ENCODE measurements around the gene CTCFL.

CTCFL gene

GRCh38 chr20:57467742-57468141, 57.2 kb downstream of the CTCFL start:
- DNase-seq = peak in 4 of 51 donors; percentile 15 to 23 (median 16)

DNA sequence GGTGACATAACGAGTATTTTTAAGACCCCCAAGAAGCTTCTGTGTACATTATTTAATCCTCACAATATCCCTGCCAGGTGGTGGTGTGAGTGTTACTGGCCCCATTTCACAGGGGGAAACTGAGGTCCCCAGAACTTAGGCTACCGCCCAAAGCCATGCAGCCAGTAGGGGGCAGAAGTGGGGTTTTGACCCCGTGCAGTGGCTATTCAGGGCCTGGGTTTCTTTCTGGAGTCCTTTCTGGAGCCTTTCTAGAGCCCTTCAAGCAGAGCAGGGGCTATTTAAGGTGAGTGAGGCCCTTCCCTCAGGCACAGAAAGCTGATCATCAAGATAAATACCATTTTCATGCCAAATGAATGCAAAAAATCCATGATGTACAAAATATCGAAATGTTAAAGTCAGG, 59.0 kb downstream of the CTCFL start:
- DNase-seq = no peak

DNA sequence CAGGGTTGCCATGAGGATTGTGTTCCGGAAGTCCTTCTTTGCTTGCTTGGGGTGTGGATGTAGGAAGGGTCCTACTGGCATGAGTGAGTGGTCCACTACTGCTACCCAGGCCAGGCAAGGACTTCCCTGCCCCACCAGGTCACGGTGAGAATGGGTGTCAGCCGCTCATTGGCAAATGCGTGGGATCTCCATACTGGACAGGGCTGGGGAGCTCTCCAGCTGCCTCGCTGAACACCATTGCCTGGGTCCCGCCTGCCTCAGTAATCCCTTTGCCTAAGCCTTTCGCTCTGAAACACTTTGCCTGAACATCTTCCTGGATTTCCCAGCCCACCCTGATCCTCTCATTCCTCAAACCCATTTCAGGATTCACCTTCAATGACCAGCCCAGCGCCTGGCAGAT, 59.5 kb downstream of the CTCFL start:
- DNase-seq = no peak

- no peak for DNase-seq
Observed at GRCh38 chr20:57464642-57465211, 60.2 kb downstream of the CTCFL start.

DNA sequence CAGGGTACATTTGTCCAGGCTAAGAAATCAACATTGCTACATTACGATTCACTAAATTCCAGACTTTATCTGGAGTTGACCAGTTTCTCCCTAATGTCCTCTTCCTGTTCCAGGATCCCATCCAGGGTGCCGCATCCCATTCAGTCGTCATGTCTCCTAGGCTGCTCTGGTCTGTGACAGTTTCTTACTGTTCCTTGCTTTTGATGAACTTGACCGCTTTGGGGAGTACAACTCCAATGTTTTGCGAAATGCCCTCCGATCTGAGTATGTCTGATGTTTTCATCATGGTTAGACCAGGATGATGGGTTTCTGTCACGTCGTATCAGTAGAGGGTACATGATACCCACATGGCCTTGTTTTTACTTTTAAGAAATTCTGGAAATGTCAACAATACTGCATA, 62.2 kb downstream of the CTCFL start:
- no peak for DNase-seq

GRCh38 chr20:57461726-57462125, 63.2 kb downstream of the CTCFL start:
- DNase-seq = no peak

DNA sequence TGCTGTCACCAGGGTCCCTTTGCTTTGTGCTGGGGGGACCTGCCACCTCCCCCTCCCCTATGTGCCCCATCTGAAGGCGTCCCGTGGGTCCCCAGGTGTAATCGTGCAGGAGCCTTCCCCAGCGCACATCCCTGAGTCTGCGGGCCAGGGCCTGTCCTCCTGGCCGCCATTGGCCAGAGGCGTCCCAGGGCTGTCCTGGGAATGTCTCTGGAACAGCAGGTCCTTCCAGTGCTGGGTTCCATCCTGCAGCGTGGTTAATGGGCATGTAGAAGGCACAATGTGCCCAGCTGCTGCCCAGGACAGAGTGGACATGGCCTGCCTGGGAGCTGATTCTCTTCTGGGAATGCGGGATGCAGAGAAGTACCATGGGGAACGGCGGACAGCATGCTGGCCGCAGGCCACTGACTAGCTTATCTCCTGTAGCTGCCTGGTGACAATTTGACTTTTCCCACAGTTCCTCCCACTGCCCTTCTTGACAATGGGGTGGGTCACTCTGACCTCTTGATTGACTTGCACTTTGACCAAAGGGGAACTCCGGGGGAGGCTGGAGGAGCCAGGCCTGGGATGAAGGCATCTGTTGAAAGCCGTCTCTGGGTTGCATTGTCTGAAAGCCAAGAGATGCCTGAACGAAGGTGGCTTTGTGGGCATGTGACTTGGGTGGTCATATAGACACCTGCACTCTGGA, 64.0 kb downstream of the CTCFL start:
- DNase-seq = no peak

DNA sequence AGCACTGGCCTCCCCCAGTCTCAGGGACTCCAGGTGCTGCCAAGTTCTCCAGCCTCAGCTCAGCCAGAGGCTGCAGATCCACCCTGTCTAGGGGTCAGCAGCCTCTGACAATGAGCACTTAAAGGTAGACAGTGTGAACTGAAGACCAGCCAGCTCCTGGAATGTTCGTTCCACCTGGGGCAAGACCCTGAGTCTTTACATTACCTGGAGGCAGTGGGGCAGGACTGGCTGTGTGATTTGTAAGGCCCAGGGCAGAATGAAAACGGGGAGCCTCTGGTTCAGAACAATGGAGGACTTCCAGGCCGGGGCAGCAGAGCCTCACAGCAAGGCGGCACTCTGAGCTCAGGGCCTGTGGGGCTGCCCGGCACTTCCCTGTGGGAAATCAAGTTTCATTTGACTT, 65.0 kb downstream of the CTCFL start:
- no peak for DNase-seq

DNA sequence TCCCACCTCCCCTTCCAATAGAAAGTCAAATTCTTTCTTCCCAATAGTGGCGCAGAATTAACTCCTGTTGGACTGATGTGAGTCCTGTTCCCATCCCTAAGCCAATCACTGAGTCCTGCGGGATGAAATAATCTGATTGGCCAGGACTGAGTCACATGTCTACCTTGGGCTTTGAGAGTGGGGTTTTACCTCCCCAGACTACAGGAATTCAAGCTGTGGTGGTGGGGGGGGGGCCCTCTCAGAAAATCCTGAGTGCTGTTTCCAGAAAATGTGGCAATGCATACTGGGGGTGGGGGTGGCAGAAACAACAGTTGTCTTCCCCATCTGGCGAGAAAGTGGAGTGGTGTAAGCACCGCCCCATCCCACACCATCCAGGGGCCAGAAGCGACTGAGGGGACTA, 65.7 kb downstream of the CTCFL start:
- no peak for DNase-seq

GRCh38 chr20:57458400-57459160, 66.4 kb downstream of the CTCFL start:
- DNase-seq = peak in 33 of 51 donors; percentile 16 to 78 (median 51)

GRCh38 chr20:57457243-57458095, 67.5 kb downstream of the CTCFL start:
- DNase-seq = peak in 18 of 51 donors; percentile 4 to 64 (median 36)

- DNase-seq = no peak
Observed at GRCh38 chr20:57456116-57456515, 68.8 kb downstream of the CTCFL start.

DNA sequence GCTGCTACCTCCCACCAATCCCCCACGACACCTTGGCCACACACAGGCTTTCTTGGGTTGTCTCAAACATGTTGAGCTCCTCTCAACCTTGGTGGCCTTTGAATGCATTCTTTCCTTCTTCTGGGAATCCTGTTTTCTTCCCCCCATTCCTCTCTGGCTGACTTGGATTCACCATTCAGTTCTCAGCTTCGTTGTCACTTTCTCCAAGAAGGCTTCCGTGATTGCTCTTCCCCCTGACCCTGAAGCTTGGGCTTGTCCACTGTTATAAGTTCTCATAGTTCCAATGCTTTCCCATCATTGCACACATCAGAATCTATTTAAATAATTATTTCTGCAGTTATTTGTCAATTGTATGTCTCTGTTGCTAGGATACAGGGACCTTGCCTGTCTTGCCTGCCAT, 69.6 kb downstream of the CTCFL start:
- DNase-seq = no peak

DNA sequence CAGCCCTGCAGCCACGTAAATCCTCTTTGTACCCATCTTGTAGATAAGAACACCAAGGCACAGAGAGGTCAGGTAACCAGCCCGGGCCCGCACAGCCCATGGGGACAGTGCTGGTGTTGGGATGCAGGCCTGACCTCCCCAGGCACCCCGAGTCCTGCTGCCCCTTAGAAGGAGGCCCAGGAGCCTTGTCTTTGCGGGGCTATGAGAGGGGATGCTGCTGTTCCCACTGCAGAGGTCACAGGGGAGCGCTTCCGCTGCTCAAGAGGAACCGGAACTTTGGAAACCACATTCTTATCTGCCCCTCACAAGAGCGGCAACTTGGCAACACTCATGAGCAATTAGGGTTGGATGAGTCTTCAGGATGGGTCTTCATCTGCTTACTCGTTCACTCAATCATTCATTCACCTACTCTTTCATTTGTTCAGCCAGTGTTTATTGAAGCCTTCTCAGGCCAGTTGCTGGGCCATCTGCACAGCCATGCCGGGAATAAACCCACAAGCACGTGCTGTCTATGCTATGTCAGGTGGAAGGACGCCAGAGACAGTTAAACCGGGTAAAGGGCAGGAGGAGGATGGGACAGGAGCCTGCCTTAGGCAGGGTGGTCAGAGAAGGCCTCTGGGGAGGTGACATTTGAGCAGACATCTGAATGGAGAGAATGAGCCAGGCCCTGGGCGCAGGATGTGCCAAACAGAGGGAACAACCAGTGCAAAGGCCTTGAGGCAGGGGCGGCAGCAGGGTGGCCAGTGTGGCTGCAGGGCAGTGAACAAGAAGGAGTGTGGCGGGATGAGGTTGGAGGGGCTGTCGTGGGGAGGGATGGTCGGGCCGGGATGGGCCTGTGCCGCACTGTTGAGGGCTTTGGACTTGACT, 72.9 kb downstream of the CTCFL start:
- no peak for DNase-seq

- no peak for DNase-seq
Observed at GRCh38 chr20:57451431-57451794, 73.5 kb downstream of the CTCFL start.

GRCh38 chr20:57450931-57451330, 74.0 kb downstream of the CTCFL start:
- no peak for DNase-seq

GRCh38 chr20:57450419-57450818, 74.5 kb downstream of the CTCFL start:
- peak in 14 of 51 donors; percentile 10 to 43 (median 26) for DNase-seq

DNA sequence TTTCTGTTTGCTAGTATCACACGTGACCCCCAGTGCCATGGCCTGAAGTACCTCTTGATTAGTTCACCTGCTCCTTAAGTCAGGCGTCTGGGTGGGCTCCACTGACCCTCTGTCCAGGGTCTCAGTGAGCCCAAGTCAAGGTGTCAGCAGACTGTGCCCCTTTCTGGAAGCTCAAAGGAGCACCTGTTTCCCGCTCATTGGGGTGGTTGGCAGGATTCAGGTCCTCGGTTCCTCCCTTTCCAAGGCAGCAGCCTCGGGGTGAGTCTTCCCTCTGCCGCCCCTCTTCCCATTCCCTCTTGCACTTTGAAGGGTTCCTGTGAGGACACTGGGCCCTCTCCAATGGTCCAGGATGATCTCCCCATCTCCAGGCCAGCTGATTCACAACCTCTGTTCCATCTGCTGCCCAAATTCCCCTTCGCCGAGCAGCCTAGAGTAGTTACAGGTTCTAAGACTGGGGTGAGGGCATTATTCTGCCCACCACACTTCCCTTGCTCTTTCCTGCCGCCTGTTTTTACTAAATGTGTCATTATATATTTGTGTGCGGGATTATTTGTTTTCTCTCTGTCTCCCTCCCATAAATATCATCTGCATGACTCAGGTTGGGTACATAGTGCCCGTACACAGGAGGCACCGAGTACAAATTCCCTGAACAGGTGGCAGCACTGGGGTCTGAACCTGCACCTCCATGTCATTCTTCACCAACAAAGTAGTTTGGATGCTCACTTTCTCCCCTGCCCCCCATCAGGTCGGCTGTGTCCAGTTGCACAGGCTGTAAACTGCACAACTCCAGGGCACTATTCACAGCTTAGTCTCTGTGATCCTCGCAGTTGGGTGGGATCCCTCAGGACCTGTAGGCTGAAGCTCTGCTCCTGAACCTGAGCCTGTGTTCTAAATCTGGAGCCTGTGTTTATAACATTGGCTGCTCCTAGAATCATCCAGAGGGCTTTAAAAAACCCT, 75.3 kb downstream of the CTCFL start:
- no peak for DNase-seq

DNA sequence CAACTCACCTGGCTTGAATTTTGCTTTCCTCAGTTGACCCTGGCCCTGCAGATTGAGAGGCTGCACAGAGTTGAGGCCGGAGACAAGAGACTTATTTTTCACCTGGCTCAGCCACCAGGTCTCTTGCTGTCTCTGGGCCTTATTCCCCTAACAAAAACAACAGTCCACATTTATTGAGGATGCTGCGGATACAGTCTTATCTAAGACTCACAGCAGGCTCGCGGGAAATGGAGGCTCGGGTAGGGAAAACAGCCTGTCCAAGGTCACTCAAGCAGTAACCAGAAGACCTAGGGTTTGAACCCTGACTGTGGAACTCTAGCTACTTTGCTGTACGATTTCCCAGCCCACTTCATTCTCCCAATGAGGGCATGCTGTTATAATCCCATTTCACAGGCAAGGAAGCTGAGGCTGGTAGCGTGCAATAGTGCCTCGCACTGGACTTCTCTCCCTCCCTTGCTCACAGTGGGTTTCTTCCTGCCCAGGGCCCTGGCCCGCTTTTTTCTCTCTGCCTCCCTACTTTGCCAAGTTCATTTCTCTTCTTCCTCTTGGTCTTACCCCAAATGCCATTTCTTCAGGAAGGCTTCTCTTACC, 76.1 kb downstream of the CTCFL start:
- no peak for DNase-seq
